H1 (cell line): ENCODE data around the gene RAD51B. TPM values are rescaled to one million over a fixed set of nuclear protein-coding genes. Genes with fewer than 3 reads are reported as not detected.

Experiments used
- CTCF ChIA-PET: fragments of 300-600 bp; sonication (Branson Sonifier 250); formaldehyde crosslinking; loops from one replicate; lab custom pipeline; 2021; ENCODE audit not compliant: partially characterized antibody; lab: Charles Lee
- POLR2A ChIA-PET: fragments of 300-600 bp; sonication (Branson Sonifier 250); formaldehyde crosslinking; loops from one replicate; lab custom pipeline; 2021; ENCODE audit warnings: inconsistent platforms; ENCODE audit not compliant: partially characterized antibody; lab: Charles Lee
- DNase-seq, 2 experiments: peaks; one replicate each; pipeline versions ENCODE4 v3.0.0 to v3.0.0-alpha.2; 2010 to 2022; ENCODE audit warnings: low spot score in 2 of 2, low read depth in 1 of 2, mixed read lengths in 1 of 2
- FAIRE-seq: peaks from 2 replicates; lab custom pipeline; 2011; peaks lifted over from hg19 to GRCh38; lab: Jason Lieb, UNC
- H2AFZ ChIP-seq: 2 replicates; pipeline ENCODE4 v1.8.1; 2012; ENCODE audit warnings: low read length, inconsistent platforms
- H2AK5ac ChIP-seq: 2 replicates; pipeline ENCODE4 v1.6.1; 2013; ENCODE audit warnings: low read depth, low read length
- H2BK120ac ChIP-seq: replicated peaks from 2 replicates; pipeline ENCODE3; 2013; ENCODE audit warnings: low read depth, low read length, inconsistent platforms
- H2BK12ac ChIP-seq: 2 replicates; pipeline ENCODE4 v1.6.1; 2013; ENCODE audit warnings: low read depth, low read length
- H2BK15ac ChIP-seq: 2 replicates; pipeline ENCODE4 v1.6.1; 2013; ENCODE audit warnings: low read length
- H2BK20ac ChIP-seq: 2 replicates; pipeline ENCODE4 v1.6.1; 2013; ENCODE audit warnings: low read length
- H2BK5ac ChIP-seq: 2 replicates; pipeline ENCODE4 v1.6.1; 2013; ENCODE audit warnings: low read depth, low read length
- H3K14ac ChIP-seq: 2 replicates; pipeline ENCODE4 v1.6.1; 2013; ENCODE audit warnings: inconsistent platforms; ENCODE audit not compliant: insufficient read length
- H3K18ac ChIP-seq: 2 replicates; pipeline ENCODE4 v1.6.1; 2013; ENCODE audit warnings: low read length; ENCODE audit errors: extremely low read depth
- H3K23ac ChIP-seq: 2 replicates; pipeline ENCODE4 v1.6.1; 2013; ENCODE audit warnings: inconsistent platforms; ENCODE audit not compliant: insufficient read length
- H3K23me2 ChIP-seq: 2 replicates; pipeline ENCODE4 v1.6.1; 2013; ENCODE audit warnings: low read depth, low read length
- H3K27ac ChIP-seq: 2 replicates; pipeline ENCODE4 v1.6.1; 2011; ENCODE audit warnings: low read depth, low read length, inconsistent platforms
- H3K27me3 ChIP-seq, 4 experiments: replicated peaks in 1 of 4; 1 replicate in 1 of 4; 2 replicates in 3 of 4; pipeline versions ENCODE4 v1.6.1 to v1.8.1; 2011 to 2013; ENCODE audit warnings: low read length in 3 of 4, mild to moderate bottlenecking in 3 of 4, inconsistent platforms in 2 of 4, mixed read lengths in 2 of 4, moderate library complexity in 1 of 4; ENCODE audit not compliant: control insufficient read depth in 3 of 4, insufficient read depth in 3 of 4; ENCODE audit errors: extremely low read depth in 1 of 4
- H3K36me3 ChIP-seq, 4 experiments: 2 replicates each; pipeline versions ENCODE4 v1.6.1 to v1.8.1; 2011 to 2013; ENCODE audit warnings: mild to moderate bottlenecking in 4 of 4, low read length in 3 of 4, moderate library complexity in 2 of 4, control low read depth in 1 of 4, inconsistent platforms in 1 of 4; ENCODE audit not compliant: insufficient read depth in 4 of 4, control insufficient read depth in 2 of 4
- H3K4ac ChIP-seq: replicated peaks from 2 replicates; pipeline ENCODE3; 2013; ENCODE audit warnings: low read length, low read depth, mixed read lengths, inconsistent platforms; ENCODE audit not compliant: insufficient read length
- H3K4me1 ChIP-seq, 4 experiments: replicated peaks in 1 of 4; 1 replicate in 1 of 4; 2 replicates in 3 of 4; pipeline versions ENCODE4 v1.6.1 to v1.8.1; 2011 to 2013; ENCODE audit warnings: low read length in 3 of 4, inconsistent platforms in 2 of 4, mixed read lengths in 1 of 4; ENCODE audit not compliant: insufficient read depth in 4 of 4, control insufficient read depth in 3 of 4
- H3K4me2 ChIP-seq, 2 experiments: 2 replicates each; pipeline versions ENCODE4 v1.6.1 to v1.8.1; 2011 to 2013; ENCODE audit warnings: low read depth in 2 of 2, low read length in 2 of 2, control low read depth in 1 of 2, inconsistent platforms in 1 of 2, mild to moderate bottlenecking in 1 of 2; ENCODE audit not compliant: insufficient read depth in 1 of 2
- H3K4me3 ChIP-seq, 4 experiments: fragments of 200-600, 300-600 bp in 1 of 4; sonication (generic), shearing (Covaris generic), sonication (Bioruptor Twin) in 1 of 4; 2 replicates each; pipeline versions ENCODE4 v1.5.1 to v1.8.1; 2011 to 2016; ENCODE audit warnings: low read length in 4 of 4, low read depth in 3 of 4, control low read depth in 2 of 4, inconsistent platforms in 2 of 4, mild to moderate bottlenecking in 2 of 4, mixed read lengths in 1 of 4, moderate library complexity in 1 of 4; ENCODE audit not compliant: insufficient read depth in 2 of 4; ENCODE audit errors: extremely low read depth in 1 of 4
- H3K56ac ChIP-seq: replicated peaks from 2 replicates; pipeline ENCODE3; 2013; ENCODE audit warnings: low read depth, mild to moderate bottlenecking, mixed read lengths, low read length, inconsistent platforms; ENCODE audit not compliant: insufficient read length
- H3K79me1 ChIP-seq: 2 replicates; pipeline ENCODE4 v1.6.1; 2013; ENCODE audit warnings: low read depth, low read length, control low read depth
- H3K79me2 ChIP-seq, 2 experiments: 2 replicates each; pipeline versions ENCODE4 v1.6.1 to v1.8.1; 2012 to 2013; ENCODE audit warnings: low read length in 2 of 2, mild to moderate bottlenecking in 2 of 2, inconsistent platforms in 1 of 2; ENCODE audit not compliant: insufficient read depth in 2 of 2, control insufficient read depth in 1 of 2
- H3K9ac ChIP-seq, 4 experiments: replicated peaks in 1 of 4; 1 replicate in 1 of 4; 2 replicates in 3 of 4; pipeline versions ENCODE4 v1.6.1 to v1.8.1; 2011 to 2013; ENCODE audit warnings: low read depth in 3 of 4, low read length in 3 of 4, control low read depth in 2 of 4, mild to moderate bottlenecking in 2 of 4, moderate library complexity in 2 of 4, inconsistent platforms in 1 of 4; ENCODE audit errors: extremely low read depth in 1 of 4
- H3K9me3 ChIP-seq, 2 experiments: 2 replicates each; pipeline versions ENCODE4 v1.6.1 to v1.8.1; 2012 to 2013; ENCODE audit warnings: mild to moderate bottlenecking in 2 of 2, moderate library complexity in 2 of 2, control low read depth in 1 of 2, inconsistent platforms in 1 of 2, low read depth in 1 of 2, low read length in 1 of 2, mixed read lengths in 1 of 2; ENCODE audit not compliant: insufficient read depth in 2 of 2
- H4K20me1 ChIP-seq, 2 experiments: replicated peaks in 1 of 2; 2 replicates each; pipeline versions ENCODE3 to v1.8.1; 2011 to 2013; ENCODE audit warnings: inconsistent platforms in 2 of 2, low read length in 2 of 2, mild to moderate bottlenecking in 1 of 2; ENCODE audit not compliant: insufficient read depth in 2 of 2, control insufficient read depth in 1 of 2
- H4K5ac ChIP-seq: 2 replicates; pipeline ENCODE4 v1.6.1; 2013; ENCODE audit warnings: low read length, low read depth, mixed read lengths, inconsistent platforms; ENCODE audit not compliant: insufficient read length
- H4K8ac ChIP-seq: 2 replicates; pipeline ENCODE4 v1.8.0; 2013; ENCODE audit warnings: mild to moderate bottlenecking, moderate library complexity, low read length, inconsistent platforms; ENCODE audit not compliant: insufficient read depth; ENCODE audit errors: extremely low read depth
- H4K91ac ChIP-seq: replicated peaks from 2 replicates; pipeline ENCODE3; 2013; ENCODE audit warnings: low read length, mixed read lengths, inconsistent platforms; ENCODE audit not compliant: insufficient read length
- BRCA1 ChIP-seq: IDR thresholded peaks from 2 replicates; pipeline ENCODE4 v1.6.1; 2012; ENCODE audit warnings: low read depth, low read length, improper control_type of control experiment
- CBX8 ChIP-seq: fragments of 300-800, 300-1000 bp; sonication (generic); IDR thresholded peaks from 2 replicates; pipeline ENCODE4 v1.7.1; 2016; ENCODE audit warnings: low read depth, low read length, borderline replicate concordance
- CHD1 ChIP-seq: IDR thresholded peaks from 2 replicates; pipeline ENCODE4 v1.6.1; 2012; ENCODE audit warnings: low read depth, low read length, improper control_type of control experiment
- EZH2 ChIP-seq: fragments of 200-600 bp; sonication (generic); IDR thresholded peaks from 2 replicates; pipeline ENCODE4 v1.7.1; 2012; ENCODE audit warnings: low read depth, mild to moderate bottlenecking, moderate library complexity, low read length, inconsistent platforms; ENCODE audit not compliant: severe bottlenecking
- FOSL1 ChIP-seq: IDR thresholded peaks from 2 replicates; pipeline ENCODE4 v1.6.1; 2011; ENCODE audit warnings: mild to moderate bottlenecking, low read depth, low read length, moderate library complexity; ENCODE audit not compliant: insufficient read depth
- GABPA ChIP-seq: IDR thresholded peaks from 2 replicates; pipeline ENCODE4 v1.6.1; 2011; ENCODE audit warnings: mild to moderate bottlenecking, low read length, moderate library complexity, borderline replicate concordance; ENCODE audit not compliant: insufficient read depth
- POU5F1 ChIP-seq: IDR thresholded peaks from 2 replicates; pipeline ENCODE4 v1.6.1; 2011; ENCODE audit warnings: low read depth, mild to moderate bottlenecking, low read length, moderate library complexity
- RAD21 ChIP-seq, 2 experiments: IDR thresholded peaks in 1 of 2; conservative IDR thresholded peaks in 1 of 2; 2 replicates each; pipeline ENCODE4 v1.6.1; 2011; ENCODE audit warnings: low read depth in 2 of 2, low read length in 2 of 2, improper control_type of control experiment in 1 of 2, inconsistent platforms in 1 of 2, mild to moderate bottlenecking in 1 of 2, moderate library complexity in 1 of 2
- RXRA ChIP-seq: IDR thresholded peaks from 2 replicates; pipeline ENCODE4 v1.6.1; 2011; ENCODE audit warnings: low read depth, mild to moderate bottlenecking, low read length, moderate library complexity; ENCODE audit not compliant: insufficient read depth
- SAP30 ChIP-seq: fragments of 300-600 bp; sonication (generic); IDR thresholded peaks from 2 replicates; pipeline ENCODE4 v1.7.1; 2012; ENCODE audit warnings: low read length, moderate library complexity, mild to moderate bottlenecking, inconsistent platforms; ENCODE audit not compliant: insufficient read depth, insufficient replicate concordance
- TAF1 ChIP-seq: IDR thresholded peaks from 2 replicates; pipeline ENCODE4 v1.6.1; 2011; ENCODE audit warnings: mild to moderate bottlenecking, low read depth, low read length
- TBP ChIP-seq: IDR thresholded peaks from 2 replicates; pipeline ENCODE4 v1.6.1; 2011; ENCODE audit warnings: low read depth, low read length, improper control_type of control experiment
- TEAD4 ChIP-seq: IDR thresholded peaks from 2 replicates; pipeline ENCODE4 v1.6.1; 2012; ENCODE audit warnings: low read depth, low read length, inconsistent platforms, mixed read lengths
- polyA plus RNA-seq, 7 experiments: library from polyadenylated mRNA; depleted of rRNA in 3 of 7; stranded (reverse) in 5 of 7; unstranded in 2 of 7; fragments of >200 nt in 5 of 7; fragments of 200-250 nt in 2 of 7; gene quantifications; 1 replicate in 5 of 7; 2 replicates in 1 of 7; 4 replicates in 1 of 7; pipeline versions ENCODE4 v1.2.1 to v1.2.3, GENCODE V29; 2011 to 2013; ENCODE audit warnings: missing spikeins in 2 of 7, mixed read lengths in 2 of 7
- total RNA-seq: library from RNA; stranded (reverse); fragmentation: NEBNext Ultra II Directional; extraction: Animal tissue kit (Norgen Biotek cat#: 25700); gene quantifications from 2 replicates; pipeline ENCODE4 v1.2.1, GENCODE V29; 2021
- TF ChIP-seq, protein P1 (sequence below): IDR thresholded peaks from 2 replicates; pipeline ENCODE4 v1.6.1; 2012; ENCODE audit warnings: low read length, inconsistent platforms

Gene RAD51B
- total and polyA plus RNA-seq, 2 of the 8 experiments (the other 6 are each of a cell fraction or from before 2014, with no cell fraction given): 3.9 to 14.9 TPM

DNA sequence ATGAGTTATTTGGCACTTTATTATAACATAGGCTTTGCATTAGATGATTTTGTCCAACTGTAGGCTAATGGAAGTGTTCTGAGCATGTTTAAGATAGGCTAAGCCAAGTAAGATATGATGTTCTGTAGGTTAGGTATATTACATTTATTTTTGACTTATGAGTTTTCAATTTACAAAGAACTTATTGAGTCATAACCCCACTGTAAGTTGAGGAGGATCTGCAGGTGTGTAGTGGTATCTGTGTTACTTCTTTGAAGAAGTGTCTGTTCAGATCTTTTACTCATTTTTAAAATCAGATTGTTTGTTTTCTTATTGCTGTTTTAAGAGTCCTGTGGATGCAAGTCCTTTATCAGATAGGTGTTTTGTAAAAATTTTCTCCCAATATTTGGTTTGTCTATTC is 329.2 kb downstream of the RAD51B start:
- H2BK15ac ChIP-seq: no peak overlapping the region
- H3K27ac ChIP-seq: no peak overlapping the region
- no peak overlapping the region for H2BK12ac ChIP-seq
- no peak overlapping the region for H3K23ac ChIP-seq
- H3K4ac ChIP-seq: no peak overlapping the region
- H4K8ac ChIP-seq: no peak overlapping the region
- H3K56ac ChIP-seq: no peak overlapping the region
- no peak overlapping the region for H2BK120ac ChIP-seq
- no peaks in the 10 kb centered on the region for H3K23me2 ChIP-seq
- no peaks in the 10 kb centered on the region for H4K20me1 ChIP-seq
- no peak overlapping the region for H2BK5ac ChIP-seq
- no peak overlapping the region for H3K4me3 ChIP-seq
- no peak overlapping the region for H3K9ac ChIP-seq
- no peaks in the 10 kb centered on the region; a peak in 1 of 8 replicates for H3K36me3 ChIP-seq
- H2AFZ ChIP-seq: no peak overlapping the region
- H3K9me3 ChIP-seq: peaks cover 0 to 3% of the 10 kb centered on the region in 2 experiments; a peak in 2 of 4 replicates
- no peak overlapping the region for H2AK5ac ChIP-seq
- no peaks in the 10 kb centered on the region for H3K4me1 ChIP-seq
- H4K5ac ChIP-seq: no peak overlapping the region
- H3K18ac ChIP-seq: no peak overlapping the region
- CTCF ChIA-PET: no interaction called here
- H3K27me3 ChIP-seq: no peaks in the 10 kb centered on the region
- H3K4me2 ChIP-seq: no peak overlapping the region
- H4K91ac ChIP-seq: no peak overlapping the region
- H3K79me1 ChIP-seq: no peaks in the 10 kb centered on the region
- no peak overlapping the region for H2BK20ac ChIP-seq
- DNase-seq: no peak
- FAIRE-seq: no peak
- no peaks in the 10 kb centered on the region for H3K79me2 ChIP-seq
- H3K14ac ChIP-seq: no peak overlapping the region
- POLR2A ChIA-PET: no interaction called here
- TF ChIP-seq RAD21 (IDR thresholded peaks at IDR 0.05 in 1 of 2, conservative IDR thresholded peaks at IDR 0.05 in 1 of 2; ENCODE audit: low read depth in 2 of 2, low read length in 2 of 2) (no peak), GABPA (no peak), TBP (no peak), RXRA (no peak), FOSL1 (no peak), POU5F1 (no peak), EZH2 (no peak), TEAD4 (no peak), CBX8 (no peak), CHD1 (no peak), BRCA1 (no peak), SAP30 (no peak), TAF1 (no peak)
- TF ChIP-seq, protein P1, sequence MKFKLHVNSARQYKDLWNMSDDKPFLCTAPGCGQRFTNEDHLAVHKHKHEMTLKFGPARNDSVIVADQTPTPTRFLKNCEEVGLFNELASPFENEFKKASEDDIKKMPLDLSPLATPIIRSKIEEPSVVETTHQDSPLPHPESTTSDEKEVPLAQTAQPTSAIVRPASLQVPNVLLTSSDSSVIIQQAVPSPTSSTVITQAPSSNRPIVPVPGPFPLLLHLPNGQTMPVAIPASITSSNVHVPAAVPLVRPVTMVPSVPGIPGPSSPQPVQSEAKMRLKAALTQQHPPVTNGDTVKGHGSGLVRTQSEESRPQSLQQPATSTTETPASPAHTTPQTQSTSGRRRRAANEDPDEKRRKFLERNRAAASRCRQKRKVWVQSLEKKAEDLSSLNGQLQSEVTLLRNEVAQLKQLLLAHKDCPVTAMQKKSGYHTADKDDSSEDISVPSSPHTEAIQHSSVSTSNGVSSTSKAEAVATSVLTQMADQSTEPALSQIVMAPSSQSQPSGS: no peak
